Gastrocnemius medialis (tissue), 4 donors: Measurements from ENCODE around the gene DBH. TPM values are rescaled to one million over a fixed set of nuclear protein-coding genes. Genes with fewer than 3 reads are reported as not detected.

Source experiments
- ATAC-seq, 2 donors: fragments of 150-250 bp; one replicate each; pipeline ENCODE4 v1.9.1; 2016
- DNase-seq, 2 donors: peaks; one replicate each; pipeline ENCODE4 v3.0.0-alpha.2; 2019
- H3K27ac ChIP-seq, 4 donors: fragments of 200-600 bp; sonication (generic); 1 replicate in 1 of 4; 2 replicates in 3 of 4; pipeline ENCODE4 v1.5.1; 2016 to 2018; ENCODE audit warnings: mild to moderate bottlenecking in 2 of 4, moderate library complexity in 1 of 4
- H3K27me3 ChIP-seq, 3 donors: fragments of 200-600 bp; sonication (generic) in 2 of 3; 1 replicate in 1 of 3; 2 replicates in 2 of 3; pipeline versions ENCODE4 v1.5.1 to v1.6.0; 2016 to 2019; ENCODE audit warnings: mild to moderate bottlenecking in 1 of 3, moderate library complexity in 1 of 3
- H3K36me3 ChIP-seq, 2 donors: fragments of 200-600 bp; sonication (generic) in 1 of 2; one replicate each; pipeline ENCODE4 v1.5.1; 2017 to 2018
- H3K4me1 ChIP-seq, 2 donors: fragments of 200-600 bp; sonication (generic) in 1 of 2; one replicate each; pipeline ENCODE4 v1.5.1; 2016 to 2017; ENCODE audit warnings: mild to moderate bottlenecking in 2 of 2
- H3K4me3 ChIP-seq, 4 donors: fragments of 200-600 bp; sonication (generic) in 3 of 4; 1 replicate in 1 of 4; 2 replicates in 3 of 4; pipeline ENCODE4 v1.5.1; 2016 to 2019; ENCODE audit warnings: mild to moderate bottlenecking in 2 of 4
- H3K9me3 ChIP-seq, 3 donors: fragments of 200-600 bp; sonication (generic) in 2 of 3; 1 replicate in 1 of 3; 2 replicates in 2 of 3; pipeline ENCODE4 v1.5.1; 2016 to 2019
- CTCF ChIP-seq, 5 experiments: fragments of 450-650 bp in 3 of 5; fragments of 200-600 bp in 2 of 5; sonication (generic) in 2 of 5; IDR thresholded peaks in 4 of 5; conservative IDR thresholded peaks in 1 of 5; 1 replicate in 4 of 5; 2 replicates in 1 of 5; pipeline ENCODE4 v1.5.1; 2016 to 2019; ENCODE audit warnings: antibody characterized with exemption in 5 of 5, mild to moderate bottlenecking in 3 of 5, moderate library complexity in 3 of 5
- POLR2A ChIP-seq, 2 donors: fragments of 450-650 bp; IDR thresholded peaks; one replicate each; pipeline ENCODE4 v1.6.1; 2017; ENCODE audit warnings: antibody characterized with exemption in 2 of 2, mild to moderate bottlenecking in 2 of 2, moderate library complexity in 2 of 2
- in situ Hi-C, 4 donors: fragments of 200-750 bp; cut with MboI; loops; one replicate each; pipeline versions ENCODE4 v1.15.0 to v1.8.0; 2017; ENCODE audit warnings: low sequenced_read_pairs in 4 of 4
- intact Hi-C: fragments of 100-400 bp; cut with DNase I; formaldehyde crosslinking; loops from one replicate; pipeline ENCODE4 v1.15.1; 2023; ENCODE audit warnings: low total_unique reads
- total RNA-seq, 4 donors: library from RNA; depleted of rRNA; stranded (reverse); fragments of >200 nt; gene quantifications; one replicate each; pipeline versions ENCODE4 v1.1.0 to v1.2.3, GENCODE V29; 2016

The DBH gene
- total RNA-seq, 4 donors from 2014 or later: not detected

GRCh38 chr9:133610845-133611244 is 25.3 kb upstream of the DBH start:
- Histone ChIP-seq H3K36me3 (no peaks in the 10 kb centered on the region), H3K9me3 (no peaks in the 10 kb centered on the region), H3K4me1 (no peaks in the 10 kb centered on the region), H3K27ac (no peak overlapping the region), H3K27me3 (peaks cover 55 to 69% (median 66%) of the 10 kb centered on the region in 3 donors), H3K4me3 (no peak overlapping the region)
- intact Hi-C loops (no loop called here), in situ Hi-C loops (no loop called here)
- ATAC-seq (no peak), DNase-seq (no peak)
- TF ChIP-seq POLR2A (IDR thresholded peaks at IDR 0.05) (no peak), CTCF (IDR thresholded peaks at IDR 0.05 in 4 of 5, conservative IDR thresholded peaks at IDR 0.05 in 1 of 5) (no peak)

- TF ChIP-seq CTCF (IDR thresholded peaks at IDR 0.05 in 4 of 5, conservative IDR thresholded peaks at IDR 0.05 in 1 of 5) (no peak), POLR2A (IDR thresholded peaks at IDR 0.05) (no peak)
- Histone ChIP-seq H3K27me3 (peaks cover 49 to 66% (median 64%) of the 10 kb centered on the region in 3 donors), H3K4me3 (no peak overlapping the region), H3K36me3 (no peaks in the 10 kb centered on the region), H3K27ac (no peak overlapping the region), H3K4me1 (no peaks in the 10 kb centered on the region), H3K9me3 (no peaks in the 10 kb centered on the region)
- in situ Hi-C loops (no loop called here), intact Hi-C loops (no loop called here)
- no peak for ATAC-seq
- DNase-seq: no peak
These were observed 24.1 kb upstream of the DBH start for GRCh38 chr9:133612051-133612450.

- intact Hi-C loops: no loop called here
These were observed 23.3 kb upstream of the DBH start for GRCh38 chr9:133612816-133613215.

GRCh38 chr9:133613432-133613831 is 22.7 kb upstream of the DBH start:
- H3K9me3 ChIP-seq: no peaks in the 10 kb centered on the region
- H3K4me1 ChIP-seq: no peaks in the 10 kb centered on the region
- no peak overlapping the region for H3K27ac ChIP-seq
- intact Hi-C loops: no loop called here
- DNase-seq (no peak), ATAC-seq (no peak)
- no peaks in the 10 kb centered on the region for H3K36me3 ChIP-seq
- in situ Hi-C loops: no loop called here
- TF ChIP-seq CTCF (IDR thresholded peaks at IDR 0.05 in 4 of 5, conservative IDR thresholded peaks at IDR 0.05 in 1 of 5): no peak
- TF ChIP-seq POLR2A (IDR thresholded peaks at IDR 0.05): no peak
- peaks cover 38 to 56% (median 50%) of the 10 kb centered on the region in 3 donors for H3K27me3 ChIP-seq
- H3K4me3 ChIP-seq: no peak overlapping the region

More at GRCh38 chr9:133612816-133613215, 23.3 kb upstream of the DBH start:
- peaks cover 44 to 62% (median 56%) of the 10 kb centered on the region in 3 donors for H3K27me3 ChIP-seq
- H3K4me3 ChIP-seq: no peak overlapping the region
- H3K36me3 ChIP-seq: no peaks in the 10 kb centered on the region
- no peaks in the 10 kb centered on the region for H3K4me1 ChIP-seq
- in situ Hi-C loops: no loop called here
- DNase-seq: no peak
- TF ChIP-seq POLR2A (IDR thresholded peaks at IDR 0.05): no peak
- no peak for TF ChIP-seq CTCF (IDR thresholded peaks at IDR 0.05 in 4 of 5, conservative IDR thresholded peaks at IDR 0.05 in 1 of 5)
- no peaks in the 10 kb centered on the region for H3K9me3 ChIP-seq
- no peak for ATAC-seq
- H3K27ac ChIP-seq: no peak overlapping the region

- DNase-seq (no peak), ATAC-seq (no peak)
- H3K4me1 ChIP-seq: no peaks in the 10 kb centered on the region
- peaks cover 33 to 52% (median 46%) of the 10 kb centered on the region in 3 donors for H3K27me3 ChIP-seq
- H3K4me3 ChIP-seq: no peak overlapping the region
- no peak overlapping the region for H3K27ac ChIP-seq
- TF ChIP-seq POLR2A (IDR thresholded peaks at IDR 0.05) (no peak), CTCF (IDR thresholded peaks at IDR 0.05 in 4 of 5, conservative IDR thresholded peaks at IDR 0.05 in 1 of 5) (no peak)
- H3K36me3 ChIP-seq: no peaks in the 10 kb centered on the region
- intact Hi-C loops: no loop called here
- H3K9me3 ChIP-seq: no peaks in the 10 kb centered on the region
- in situ Hi-C loops: no loop called here
These were observed 22.1 kb upstream of the DBH start for GRCh38 chr9:133614056-133614455.
